ENCODE results near the gene TMEM150B.

TMEM150B gene

DNA sequence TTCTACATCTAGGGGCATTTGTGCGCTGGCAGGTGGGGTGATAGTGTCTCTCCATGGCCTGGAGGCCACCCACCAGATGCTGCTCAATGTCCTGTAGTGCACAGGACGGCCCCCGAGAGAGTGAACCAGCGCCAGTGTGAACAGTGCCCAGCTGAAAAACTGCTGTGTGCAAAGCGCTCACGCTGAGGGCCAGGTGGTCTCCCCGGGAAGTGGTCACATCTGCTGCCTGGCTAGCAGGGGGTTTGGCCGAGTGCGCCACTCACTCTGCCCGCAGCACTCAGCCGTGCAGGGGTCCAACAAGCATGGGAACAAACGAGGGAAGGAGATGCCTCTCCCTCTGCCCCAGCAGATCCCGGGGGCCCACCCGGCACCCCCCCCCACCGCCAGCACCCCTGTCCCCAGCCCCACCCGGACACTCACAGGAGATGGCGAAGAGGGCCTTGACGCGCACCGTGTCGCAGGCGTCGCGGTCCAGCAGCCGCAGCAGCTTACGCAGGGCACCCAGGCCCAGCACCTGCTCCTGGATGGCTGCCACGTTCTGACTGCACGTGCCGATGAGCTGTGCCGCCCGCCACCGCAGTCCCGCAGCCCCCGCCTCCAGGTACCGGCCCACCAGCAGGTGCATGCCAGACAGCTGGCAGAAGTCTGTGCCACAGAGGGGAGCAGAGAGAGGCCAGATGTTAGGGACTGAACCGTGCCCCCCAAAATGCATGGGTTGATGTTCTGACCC, 51.0 kb downstream of the TMEM150B start:
- no peak for DNase-seq

GRCh38 chr19:55272142-55272541, 53.0 kb downstream of the TMEM150B start:
- no peak for DNase-seq

- no peak for DNase-seq
These were observed 54.8 kb downstream of the TMEM150B start for GRCh38 chr19:55270172-55270942.

- no peak for DNase-seq
These were observed 55.8 kb downstream of the TMEM150B start for GRCh38 chr19:55269299-55269698.

GRCh38 chr19:55266840-55267239, 58.3 kb downstream of the TMEM150B start:
- no peak for DNase-seq

DNA sequence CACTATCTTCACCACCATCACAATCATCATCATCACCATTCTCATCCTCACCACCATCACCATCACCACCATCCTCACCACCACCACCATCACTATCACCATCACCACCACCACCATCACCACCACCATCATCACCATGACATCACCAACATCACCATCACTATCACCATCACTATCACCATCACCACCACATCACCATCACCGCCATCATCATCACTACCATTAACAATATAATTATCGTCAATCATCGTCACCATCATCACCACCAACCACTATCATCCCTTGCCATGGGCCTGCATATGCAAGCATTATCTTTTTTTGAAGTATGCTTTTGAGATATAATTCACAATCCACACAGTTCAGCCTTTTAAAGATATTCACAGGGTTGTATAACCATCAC, 58.7 kb downstream of the TMEM150B start:
- no peak for DNase-seq

- DNase-seq: no peak
These were observed 59.3 kb downstream of the TMEM150B start for GRCh38 chr19:55265723-55266386.

- no peak for DNase-seq
These were observed 60.0 kb downstream of the TMEM150B start for GRCh38 chr19:55265173-55265572.

GRCh38 chr19:55264531-55264930, 60.6 kb downstream of the TMEM150B start:
- no peak for DNase-seq
